ENCODE results near the gene EHBP1L1. TPM values are rescaled to one million over a fixed set of nuclear protein-coding genes. Genes with fewer than 3 reads are reported as not detected.

Gene EHBP1L1
- total and polyA plus RNA-seq, 4 experiments from 2014 or later = 8.9 to 154 (median 87.9) TPM

GRCh38 chr11:65596520-65596919, 20.7 kb downstream of the EHBP1L1 start:
- peaks cover 0 to 27% of the 10 kb centered on the region in 2 donors for H3K36me3 Mint-ChIP-seq
- intact Hi-C loops (cut with micrococcal nuclease) = no loop called here
- CTCF ChIA-PET (ENCODE audit: partially characterized antibody) = interaction anchor here (1.3 to 5.1 kb wide), 3 partner anchors 9 to 56 kb away, joined by 3 to 57 read pairs (median 4); no protein-coding TSS in a partner anchor

DNA sequence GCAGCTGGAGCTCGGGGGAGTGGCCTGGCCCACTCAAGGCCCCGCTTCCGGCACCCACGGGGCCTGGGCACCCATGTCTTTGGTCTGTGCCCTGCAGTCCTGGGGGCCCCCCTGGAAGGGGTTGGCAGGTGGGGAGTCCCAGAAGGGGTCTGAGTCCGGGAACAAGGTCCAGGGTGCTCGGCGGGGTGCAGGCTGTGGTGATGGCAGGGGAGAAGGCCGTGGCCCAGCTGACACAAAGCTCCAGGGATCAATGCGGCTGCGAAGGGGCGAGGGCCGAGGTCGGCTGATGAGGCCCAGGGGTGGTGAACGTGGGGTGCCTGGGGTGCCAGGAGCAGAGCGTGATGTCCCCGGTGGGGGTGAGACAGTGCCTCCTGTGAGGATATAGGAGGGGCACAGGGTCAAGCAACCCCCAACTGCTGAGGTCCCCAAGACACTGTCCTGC, 22.4 kb downstream of the EHBP1L1 start:
- Histone ChIP-seq H3K27ac (ENCODE audit: low read depth, low read length) (no peak overlapping the region), H3K27me3 (ENCODE audit: insufficient read depth, low read length) (no peaks in the 10 kb centered on the region), H3K9me3 (ENCODE audit: control insufficient read depth in 1 of 2, low read length in 2 of 2) (no peaks in the 10 kb centered on the region), H3K4me1 (ENCODE audit: insufficient read depth, low read length) (peaks cover 27% of the 10 kb centered on the region), H3K36me3 (ENCODE audit: insufficient read depth, low read length) (peaks cover 15% of the 10 kb centered on the region), H3K4me3 (ENCODE audit: low read length in 2 of 2) (no peak overlapping the region)
- Mint-ChIP-seq H3K4me1 (peaks cover 9 to 30% (median 10%) of the 10 kb centered on the region in 4 donors), H3K36me3 (peaks cover 1 to 29% of the 10 kb centered on the region in 2 donors), H3K27ac (no peak overlapping the region), H3K4me3 (no peak overlapping the region), H3K27me3 (no peaks in the 10 kb centered on the region), H3K9me3 (no peaks in the 10 kb centered on the region)
- POLR2A ChIA-PET (ENCODE audit: partially characterized antibody) = interaction anchor here (0.7 to 6.0 kb wide), 7 partner anchors 9 to 71 kb away, joined by 3 to 79 read pairs (median 3); partner anchors contain the start of genes EHBP1L1 and FAM89B
- CTCF ChIA-PET (ENCODE audit: partially characterized antibody) = interaction anchor here (1.1 to 1.4 kb wide), 2 partner anchors 10 to 69 kb away, joined by 3 to 4 read pairs; no protein-coding TSS in a partner anchor
- intact Hi-C loops (cut with micrococcal nuclease) = no loop called here
- DNase-seq = no peak

More at GRCh38 chr11:65596520-65596919, 20.7 kb downstream of the EHBP1L1 start:
- Mint-ChIP-seq H3K27ac (peak overlapping the region in 1 of 7 donors; percentile 15), H3K4me3 (no peak overlapping the region), H3K27me3 (no peaks in the 10 kb centered on the region), H3K4me1 (peaks cover 9 to 30% (median 10%) of the 10 kb centered on the region in 4 donors), H3K9me3 (no peaks in the 10 kb centered on the region)
- no peak for DNase-seq
- no peaks in the 10 kb centered on the region for H3K9me3 ChIP-seq (ENCODE audit: control insufficient read depth in 1 of 2, low read length in 2 of 2)
- H3K27ac ChIP-seq (ENCODE audit: low read depth, low read length) = no peak overlapping the region
- POLR2A ChIA-PET (ENCODE audit: partially characterized antibody) = interaction anchor here (1.1 to 6.0 kb wide), 4 partner anchors 17 to 92 kb away, joined by 3 to 79 read pairs (median 12); partner anchors contain the start of genes EHBP1L1, MAP3K11 and PCNX3
- no peak overlapping the region for H3K4me3 ChIP-seq (ENCODE audit: low read length in 2 of 2)
- peaks cover 15% of the 10 kb centered on the region for H3K36me3 ChIP-seq (ENCODE audit: insufficient read depth, low read length)
- no peaks in the 10 kb centered on the region for H3K27me3 ChIP-seq (ENCODE audit: insufficient read depth, low read length)
- H3K4me1 ChIP-seq (ENCODE audit: insufficient read depth, low read length) = peaks cover 27% of the 10 kb centered on the region

- POLR2A ChIA-PET (ENCODE audit: partially characterized antibody) = interaction anchor here (1.1 to 1.3 kb wide), 2 partner anchors 8 to 11 kb away, joined by 3 read pairs; no protein-coding TSS in a partner anchor
- H3K4me1 ChIP-seq (ENCODE audit: insufficient read depth, low read length) = peaks cover 17% of the 10 kb centered on the region
- intact Hi-C loops (cut with micrococcal nuclease) = no loop called here
- no peak overlapping the region for H3K4me3 ChIP-seq (ENCODE audit: low read length in 2 of 2)
- Mint-ChIP-seq H3K36me3 (peaks cover 7 to 37% of the 10 kb centered on the region in 2 donors), H3K4me3 (no peak overlapping the region), H3K27me3 (no peaks in the 10 kb centered on the region), H3K9me3 (no peaks in the 10 kb centered on the region), H3K4me1 (peaks cover 9 to 22% (median 10%) of the 10 kb centered on the region in 4 donors), H3K27ac (peak overlapping the region in 2 of 7 donors; percentile 57 to 72)
- CTCF ChIA-PET (ENCODE audit: partially characterized antibody) = interaction anchor here (1.4 kb wide), 1 partner anchor 11 kb away, joined by 4 read pairs; no protein-coding TSS in a partner anchor
- DNase-seq = no peak
- no peak overlapping the region for H3K27ac ChIP-seq (ENCODE audit: low read depth, low read length)
- H3K9me3 ChIP-seq (ENCODE audit: control insufficient read depth in 1 of 2, low read length in 2 of 2) = no peaks in the 10 kb centered on the region
- peaks cover 17% of the 10 kb centered on the region for H3K36me3 ChIP-seq (ENCODE audit: insufficient read depth, low read length)
- no peaks in the 10 kb centered on the region for H3K27me3 ChIP-seq (ENCODE audit: insufficient read depth, low read length)
These were observed 23.5 kb downstream of the EHBP1L1 start for GRCh38 chr11:65599216-65599954.

DNA sequence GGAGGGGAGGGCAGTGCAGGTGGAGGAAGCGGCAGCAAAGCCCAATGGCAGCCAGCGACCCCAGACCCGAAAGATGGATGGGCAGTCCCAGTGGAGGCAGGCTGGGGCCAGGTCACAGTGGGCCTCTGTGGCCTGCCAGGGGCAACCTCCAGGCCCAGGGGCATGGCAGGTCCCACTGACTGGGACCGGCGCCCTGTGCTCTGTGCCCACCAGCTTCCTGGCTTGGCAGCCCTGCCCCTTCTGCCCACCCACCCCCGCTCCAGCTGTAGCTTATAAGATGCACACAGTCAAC, 24.0 kb downstream of the EHBP1L1 start:
- peaks cover 8 to 17% (median 9%) of the 10 kb centered on the region in 4 donors for H3K4me1 Mint-ChIP-seq
- DNase-seq = no peak
- POLR2A ChIA-PET (ENCODE audit: partially characterized antibody) = no interaction called here
- H3K36me3 Mint-ChIP-seq = peaks cover 7 to 42% of the 10 kb centered on the region in 2 donors
- H3K9me3 Mint-ChIP-seq = no peaks in the 10 kb centered on the region
- H3K27ac Mint-ChIP-seq = no peak overlapping the region
- H3K27me3 Mint-ChIP-seq = no peaks in the 10 kb centered on the region
- Histone ChIP-seq H3K4me1 (ENCODE audit: insufficient read depth, low read length) (peaks cover 13% of the 10 kb centered on the region), H3K36me3 (ENCODE audit: insufficient read depth, low read length) (peaks cover 22% of the 10 kb centered on the region), H3K27me3 (ENCODE audit: insufficient read depth, low read length) (no peaks in the 10 kb centered on the region), H3K9me3 (ENCODE audit: control insufficient read depth in 1 of 2, low read length in 2 of 2) (no peaks in the 10 kb centered on the region), H3K4me3 (ENCODE audit: low read length in 2 of 2) (no peak overlapping the region), H3K27ac (ENCODE audit: low read depth, low read length) (no peak overlapping the region)
- intact Hi-C loops (cut with micrococcal nuclease) = no loop called here
- no peak overlapping the region for H3K4me3 Mint-ChIP-seq
- CTCF ChIA-PET (ENCODE audit: partially characterized antibody) = no interaction called here

DNA sequence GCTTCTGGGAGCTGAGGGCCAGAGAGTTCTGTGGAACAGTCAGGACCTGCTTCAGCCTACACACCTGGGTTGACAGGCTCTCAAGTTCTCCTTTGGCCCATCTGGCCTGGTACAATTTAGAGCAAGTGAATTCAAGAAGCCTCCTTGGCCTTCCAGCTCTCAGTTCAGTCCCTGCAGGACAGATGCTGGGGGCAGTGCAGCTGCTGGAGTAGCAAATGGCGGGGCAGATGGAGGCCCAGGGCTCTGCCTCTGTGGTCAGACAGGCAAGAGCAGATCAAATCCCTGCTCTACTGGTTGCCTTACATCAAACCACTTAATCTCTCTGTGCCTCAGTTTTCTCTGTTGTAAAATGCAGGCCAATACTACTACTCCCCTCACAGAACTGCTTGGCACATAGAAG, 28.4 kb downstream of the EHBP1L1 start:
- Mint-ChIP-seq H3K27ac (peak overlapping the region in 1 of 7 donors; percentile 62), H3K4me3 (no peak overlapping the region), H3K9me3 (no peaks in the 10 kb centered on the region), H3K27me3 (no peaks in the 10 kb centered on the region), H3K36me3 (peaks cover 12 to 66% of the 10 kb centered on the region in 2 donors), H3K4me1 (peaks cover 6 to 13% (median 7%) of the 10 kb centered on the region in 4 donors)
- DNase-seq = no peak
- POLR2A ChIA-PET (ENCODE audit: partially characterized antibody) = interaction anchor here (0.8 to 1.3 kb wide), 4 partner anchors 9 to 64 kb away, joined by 3 to 4 read pairs (median 3); partner anchors contain the start of genes EHBP1L1, KCNK7 and PCNX3
- Histone ChIP-seq H3K4me3 (ENCODE audit: low read length in 2 of 2) (no peak overlapping the region), H3K36me3 (ENCODE audit: insufficient read depth, low read length) (peaks cover 29% of the 10 kb centered on the region), H3K4me1 (ENCODE audit: insufficient read depth, low read length) (peaks cover 2% of the 10 kb centered on the region), H3K27me3 (ENCODE audit: insufficient read depth, low read length) (no peaks in the 10 kb centered on the region), H3K9me3 (ENCODE audit: control insufficient read depth in 1 of 2, low read length in 2 of 2) (no peaks in the 10 kb centered on the region), H3K27ac (ENCODE audit: low read depth, low read length) (no peak overlapping the region)
- intact Hi-C loops (cut with micrococcal nuclease) = no loop called here
- CTCF ChIA-PET (ENCODE audit: partially characterized antibody) = interaction anchor here (0.6 to 3.4 kb wide), 6 partner anchors 9 to 441 kb away, joined by 3 to 22 read pairs (median 3); partner anchors contain the start of gene KCNK7

DNA sequence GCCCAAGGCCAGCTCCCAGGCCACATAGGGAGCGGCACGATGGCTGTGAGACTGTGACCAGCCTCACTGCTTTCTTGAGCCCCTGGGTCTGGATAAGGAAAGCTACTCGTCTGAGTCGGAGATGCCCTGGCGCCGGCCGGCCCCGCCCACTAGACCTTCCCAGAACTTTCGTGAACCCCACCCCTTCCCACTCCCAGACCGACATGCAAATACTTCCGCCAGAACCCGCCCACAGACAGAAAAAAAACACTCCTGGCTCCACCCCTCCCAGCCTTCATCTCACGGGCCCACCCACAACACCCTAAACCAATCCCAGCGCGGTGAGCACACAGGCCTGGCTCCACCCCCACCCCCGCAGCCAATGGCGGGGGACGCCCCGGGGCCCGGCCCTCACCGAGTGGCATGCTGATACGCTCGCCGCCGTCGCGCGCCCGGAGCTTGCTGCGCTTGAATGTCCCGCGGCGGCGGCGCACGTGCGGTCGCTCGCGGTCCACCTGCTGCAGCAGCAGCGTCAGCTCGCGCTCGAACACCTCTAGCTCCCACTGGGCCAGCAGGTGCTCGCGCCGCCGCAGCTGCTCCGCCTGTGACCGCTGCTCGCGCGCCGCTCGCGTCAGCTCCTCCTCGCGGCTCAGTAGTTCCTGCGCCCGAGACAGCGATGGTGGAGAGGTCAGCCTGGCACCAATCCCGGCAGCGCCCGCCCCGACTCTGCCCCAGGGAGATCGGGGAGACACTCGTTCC, 31.2 kb downstream of the EHBP1L1 start:
- Mint-ChIP-seq H3K4me3 (no peak overlapping the region), H3K9me3 (no peaks in the 10 kb centered on the region), H3K27me3 (no peaks in the 10 kb centered on the region), H3K36me3 (peaks cover 18 to 71% of the 10 kb centered on the region in 2 donors), H3K27ac (no peak overlapping the region), H3K4me1 (peaks cover 16 to 38% (median 29%) of the 10 kb centered on the region in 4 donors)
- Histone ChIP-seq H3K36me3 (ENCODE audit: insufficient read depth, low read length) (peaks cover 29% of the 10 kb centered on the region), H3K27me3 (ENCODE audit: insufficient read depth, low read length) (no peaks in the 10 kb centered on the region), H3K4me1 (ENCODE audit: insufficient read depth, low read length) (peaks cover 26% of the 10 kb centered on the region), H3K27ac (ENCODE audit: low read depth, low read length) (no peak overlapping the region), H3K9me3 (ENCODE audit: control insufficient read depth in 1 of 2, low read length in 2 of 2) (no peaks in the 10 kb centered on the region), H3K4me3 (ENCODE audit: low read length in 2 of 2) (no peak overlapping the region)
- ChIA-PET POLR2A (ENCODE audit: partially characterized antibody) (interaction anchor here (1.1 to 1.6 kb wide), 2 partner anchors 9 to 32 kb away, joined by 3 read pairs; no protein-coding TSS in a partner anchor), CTCF (ENCODE audit: partially characterized antibody) (interaction anchor here (0.8 kb wide), 1 partner anchor 67 kb away, joined by 3 read pairs; no protein-coding TSS in a partner anchor)
- no peak for DNase-seq
- intact Hi-C loops (cut with micrococcal nuclease) = no loop called here

Data from CD4-positive, alpha-beta memory T cell (primary cell).